Measurements from ENCODE around the gene LGALS3BP. TPM values are rescaled to one million over a fixed set of nuclear protein-coding genes. Genes with fewer than 3 reads are reported as not detected.

LGALS3BP gene
- total RNA-seq, 8 experiments from 2014 or later = 34.8 to 346 (median 58.7) TPM

GRCh38 chr17:78924481-78925151 is 55.1 kb downstream of the LGALS3BP start:
- Histone ChIP-seq H3K4me1 (replicated peaks in 1 of 2) (peaks cover 45 to 46% of the 10 kb centered on the region in 2 donors), H3K4me3 (peak overlapping the region; percentile 49 to 61 (median 52)), H3K27ac (peak overlapping the region; percentile 82 to 92)
- WGBS, 10 experiments = no CpG with 5 or more reads among the region's 64 CpGs
- peak; percentile 23 to 60 (median 46) for ATAC-seq (replicated peaks in 6 of 8)
- in situ Hi-C loops (cut with MboI; ENCODE audit: low pct_unique_long_range_greater_than_20kb in 2 of 9, low sequenced_read_pairs in 9 of 9, unreplicated experiment in 9 of 9) = no loop called here

DNA sequence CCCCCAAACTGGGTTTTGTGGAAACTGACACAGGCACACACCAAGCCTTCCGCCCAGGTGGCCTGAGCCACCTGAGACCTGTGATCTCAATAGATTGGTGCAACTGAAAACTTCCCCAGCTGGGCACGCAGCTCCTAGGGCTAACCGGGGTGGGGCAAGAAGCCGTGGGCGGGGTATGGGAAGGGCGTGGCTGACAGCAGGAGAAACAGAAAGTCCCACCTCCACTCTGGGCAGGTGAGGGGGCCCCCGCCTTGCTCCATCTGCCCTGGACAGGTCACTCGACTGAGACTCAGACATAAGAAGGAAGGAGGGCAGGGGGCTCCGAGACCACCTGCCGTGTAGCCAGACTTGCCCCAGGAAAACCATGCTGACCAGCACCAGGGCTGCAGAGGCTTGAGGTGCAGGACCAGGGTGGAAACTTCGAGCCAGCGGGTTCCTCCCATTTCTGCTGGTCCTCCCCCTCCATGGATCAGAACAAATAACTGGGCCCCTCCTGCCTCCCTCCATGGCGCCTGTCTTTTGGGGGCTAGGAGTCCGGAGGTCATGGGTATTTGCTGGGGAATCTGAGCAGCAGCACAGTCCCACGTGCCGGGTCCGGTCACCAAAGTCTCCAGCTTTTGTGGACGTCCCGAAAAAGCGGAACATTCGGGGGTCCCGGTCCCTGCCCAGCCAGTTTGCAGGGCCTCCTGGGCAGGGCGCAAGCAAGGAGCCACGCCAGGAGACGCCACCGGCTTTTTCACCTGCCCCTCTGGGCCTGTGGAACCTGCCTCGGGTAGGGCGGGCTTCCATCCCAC is 55.9 kb downstream of the LGALS3BP start:
- peak overlapping the region; percentile 82 to 92 for H3K27ac ChIP-seq
- 1 to 20% (median 7%) methylated on average over 2 to 13 of the region's 28 CpGs; no CpG with 5 or more reads in 7 of the 10 experiments for WGBS, 10 experiments
- peak; percentile 3 to 10 (median 6) for ATAC-seq (replicated peaks in 6 of 8)
- H3K4me3 ChIP-seq = peak overlapping the region; percentile 49 to 61 (median 52)
- H3K4me1 ChIP-seq (replicated peaks in 1 of 2) = peaks cover 45 to 47% of the 10 kb centered on the region in 2 donors
- in situ Hi-C loops (cut with MboI; ENCODE audit: low pct_unique_long_range_greater_than_20kb in 2 of 9, low sequenced_read_pairs in 9 of 9, unreplicated experiment in 9 of 9) = no loop called here

DNA sequence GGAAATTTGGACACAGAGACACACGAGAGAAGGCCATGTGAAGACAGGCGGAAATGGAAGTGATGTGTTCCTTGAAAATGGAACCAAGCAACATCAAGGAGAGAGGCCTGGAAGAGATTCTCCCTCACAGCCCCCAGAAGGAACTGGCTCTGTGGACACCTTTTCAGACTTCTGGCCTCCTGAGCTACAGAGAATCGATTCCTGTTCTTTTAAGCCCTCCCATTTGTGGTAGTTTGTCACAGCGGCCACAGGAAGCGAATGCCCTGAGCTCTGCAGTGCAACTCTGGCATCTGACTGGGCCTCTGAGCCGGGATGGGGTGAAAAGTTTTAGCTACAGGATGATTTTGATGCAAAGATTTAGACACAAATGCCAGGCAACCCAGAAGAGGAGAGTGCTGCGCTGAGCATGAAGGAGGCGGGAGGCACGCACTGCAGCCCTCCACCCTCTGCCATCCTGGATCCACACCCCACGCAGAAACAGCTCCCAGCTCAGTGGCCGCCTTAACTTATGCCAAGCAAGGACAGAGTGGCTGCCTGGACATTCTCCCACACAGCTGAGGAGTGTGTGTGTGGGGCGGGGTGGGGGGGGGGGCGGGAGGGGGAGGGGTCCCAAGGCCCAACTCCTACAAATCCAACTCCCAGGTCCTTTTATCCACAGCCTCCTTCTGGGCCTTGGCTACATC is 56.8 kb downstream of the LGALS3BP start:
- Histone ChIP-seq H3K4me1 (replicated peaks in 1 of 2) (peaks cover 41 to 45% of the 10 kb centered on the region in 2 donors), H3K27ac (no peak overlapping the region), H3K4me3 (peak overlapping the region in 3 of 5 donors; percentile 50 to 57 (median 52))
- no peak for ATAC-seq (replicated peaks in 6 of 8)
- WGBS, 10 experiments = 0 to 95% (median 86%) methylated on average over 1 to 8 of the region's 13 CpGs; no CpG with 5 or more reads in 3 of the 10 experiments
- in situ Hi-C loops (cut with MboI; ENCODE audit: low pct_unique_long_range_greater_than_20kb in 2 of 9, low sequenced_read_pairs in 9 of 9, unreplicated experiment in 9 of 9) = no loop called here

- in situ Hi-C loops (cut with MboI; ENCODE audit: low pct_unique_long_range_greater_than_20kb in 2 of 9, low sequenced_read_pairs in 9 of 9, unreplicated experiment in 9 of 9) = no loop called here
- peaks cover 41 to 45% of the 10 kb centered on the region in 2 donors for H3K4me1 ChIP-seq (replicated peaks in 1 of 2)
- H3K27ac ChIP-seq = peak overlapping the region in 1 of 2 donors; percentile 14
- no peak for ATAC-seq (replicated peaks in 6 of 8)
- peak overlapping the region in 1 of 5 donors; percentile 11 for H3K4me3 ChIP-seq
- 0 to 100% (median 64%) methylated on average over 1 to 5 of the region's 8 CpGs; no CpG with 5 or more reads in 4 of the 10 experiments for WGBS, 10 experiments
These were observed 58.2 kb downstream of the LGALS3BP start for GRCh38 chr17:78921437-78921971.

Other genes starting within 250 kb of the LGALS3BP start
- 10 to 100 TPM; 13.9 to 46.4 (median 30.0) TPM for gene CYTH1, start 197.7 kb downstream of the LGALS3BP start, total RNA-seq
- 10 to 100 TPM; 16.1 to 57.5 (median 25.9) TPM for gene USP36, start 139.1 kb downstream of the LGALS3BP start, total RNA-seq
- gene CEP295NL, start 76.7 kb downstream of the LGALS3BP start, total RNA-seq = 1 to 10 TPM in 2 of 8 experiments, under 1 TPM in 6; 0.29 to 1.7 (median 0.61) TPM
- 100 to 1,000 TPM in 1 of 8 experiments, 10 to 100 TPM in 7; 18.8 to 246 (median 38.7) TPM for gene TIMP2, start 54.5 kb downstream of the LGALS3BP start, total RNA-seq
- 10 to 100 TPM; 20.7 to 42.6 (median 28.8) TPM for gene CANT1, start 29.8 kb upstream of the LGALS3BP start, total RNA-seq
- gene C1QTNF1, start 44.2 kb upstream of the LGALS3BP start, total RNA-seq = 10 to 100 TPM in 2 of 8 experiments, 1 to 10 TPM in 5, under 1 TPM in 1; 0.25 to 51.1 (median 2.7) TPM
- gene ENGASE, start 94.9 kb upstream of the LGALS3BP start, total RNA-seq = 10 to 100 TPM; 10.0 to 49.6 (median 15.4) TPM

Data from motor neuron (in vitro differentiated cells).